Gastroesophageal sphincter (tissue), 4 donors: ENCODE measurements around the gene SMAGP. TPM values are rescaled to one million over a fixed set of nuclear protein-coding genes. Genes with fewer than 3 reads are reported as not detected.

Source experiments
- ATAC-seq: fragments of 150-250 bp; one replicate; pipeline ENCODE4 v1.9.1; 2016; ENCODE audit warnings: mild to moderate bottlenecking, moderate library complexity
- H3K27ac ChIP-seq, 4 donors: fragments of 200-600 bp; sonication (generic) in 3 of 4; 1 replicate in 3 of 4; 2 replicates in 1 of 4; pipeline ENCODE4 v1.5.1; 2016 to 2019
- H3K27me3 ChIP-seq: fragments of 200-600 bp; sonication (generic); one replicate; pipeline ENCODE4 v1.5.1; 2019
- H3K36me3 ChIP-seq, 2 donors: fragments of 200-600 bp; sonication (generic); one replicate each; pipeline ENCODE4 v1.5.1; 2019; ENCODE audit warnings: control low read depth in 1 of 2
- H3K4me1 ChIP-seq, 3 donors: fragments of 200-600 bp; sonication (generic); 1 replicate in 2 of 3; 2 replicates in 1 of 3; pipeline ENCODE4 v1.5.1; 2016 to 2019; ENCODE audit warnings: control low read depth in 2 of 3
- H3K4me3 ChIP-seq, 2 donors: fragments of 200-600 bp; sonication (generic); one replicate each; pipeline ENCODE4 v1.5.1; 2019; ENCODE audit warnings: mild to moderate bottlenecking in 1 of 2, moderate library complexity in 1 of 2
- H3K9me3 ChIP-seq, 3 donors: fragments of 200-600 bp; sonication (generic); one replicate each; pipeline ENCODE4 v1.5.1; 2017 to 2019; ENCODE audit warnings: control low read depth in 2 of 3
- CTCF ChIP-seq, 4 experiments: fragments of 200-600 bp in 2 of 4; fragments of 450-650 bp in 2 of 4; sonication (generic) in 1 of 4; IDR thresholded peaks; one replicate each; pipeline ENCODE4 v1.5.1; 2017 to 2019; ENCODE audit warnings: antibody characterized with exemption in 4 of 4, mild to moderate bottlenecking in 2 of 4, moderate library complexity in 2 of 4
- EP300 ChIP-seq: sonication (generic); formaldehyde crosslinking; IDR thresholded peaks from one replicate; pipeline ENCODE4 v1.6.1; 2017; ENCODE audit warnings: antibody characterized with exemption, mild to moderate bottlenecking
- POLR2A ChIP-seq, 2 donors: fragments of 450-650 bp; IDR thresholded peaks; one replicate each; pipeline ENCODE4 v1.6.1; 2017; ENCODE audit warnings: antibody characterized with exemption in 2 of 2, mild to moderate bottlenecking in 2 of 2, moderate library complexity in 1 of 2
- POLR2AphosphoS5 ChIP-seq: sonication (generic); formaldehyde crosslinking; IDR thresholded peaks from one replicate; pipeline ENCODE4 v1.6.1; 2017; ENCODE audit warnings: antibody characterized with exemption
- WGBS, 2 donors: methylation state at CpG; one replicate each; pipeline ENCODE4 v1.1.5; 2018; ENCODE audit warnings: low coverage in 1 of 2; 5-methylcytosine and 5-hydroxymethylcytosine counted together
- total RNA-seq, 4 donors: library from RNA; depleted of rRNA; stranded (reverse); fragments of >200 nt; gene quantifications; one replicate each; pipeline ENCODE4 v1.1.0, GENCODE V29; 2016

Gene SMAGP
- total RNA-seq, 4 donors from 2014 or later, result 1.2 to 8.0 (median 3.6) TPM

DNA sequence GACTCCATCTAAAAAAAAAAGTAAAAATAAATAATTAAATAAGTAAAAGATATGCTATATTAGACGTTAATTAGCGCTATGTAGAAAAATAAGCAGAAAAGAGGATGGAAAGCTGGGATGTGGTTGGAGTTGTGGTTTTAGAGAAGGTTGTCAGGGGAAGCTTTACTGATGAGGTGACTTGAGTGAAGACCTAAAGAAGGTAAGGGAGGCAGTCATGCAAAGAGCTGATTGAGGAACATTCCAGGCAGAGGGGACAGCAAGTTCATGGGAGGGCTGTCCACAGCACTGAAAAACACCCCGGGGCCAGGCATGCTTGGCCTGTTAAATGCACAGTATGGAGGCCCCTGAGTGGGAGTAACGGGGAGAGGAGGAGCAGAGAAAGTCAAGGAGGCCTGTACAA is 15.7 kb downstream of the SMAGP start:
- no peak for TF ChIP-seq EP300
- TF ChIP-seq POLR2AphosphoS5, result no peak
- no peak for TF ChIP-seq CTCF (IDR thresholded peaks at IDR 0.05)
- no peaks in the 10 kb centered on the region for H3K27me3 ChIP-seq
- H3K36me3 ChIP-seq, result no peaks in the 10 kb centered on the region
- no peaks in the 10 kb centered on the region for H3K4me1 ChIP-seq
- H3K4me3 ChIP-seq, result no peak overlapping the region
- H3K9me3 ChIP-seq, result no peaks in the 10 kb centered on the region
- WGBS, 2 donors, result 84 to 86% methylated on average over 4 of the region's 4 CpGs
- H3K27ac ChIP-seq, result no peak overlapping the region
- no peak for ATAC-seq

GRCh38 chr12:51253276-51253675 is 16.9 kb downstream of the SMAGP start:
- H3K4me1 ChIP-seq, result no peaks in the 10 kb centered on the region
- no peaks in the 10 kb centered on the region for H3K9me3 ChIP-seq
- 100% methylated on average over 1 of the region's 1 CpG for WGBS, 2 donors
- TF ChIP-seq POLR2AphosphoS5 (no peak), EP300 (no peak), CTCF (IDR thresholded peaks at IDR 0.05) (no peak), POLR2A (IDR thresholded peaks at IDR 0.05) (no peak)
- no peak overlapping the region for H3K4me3 ChIP-seq
- no peak for ATAC-seq
- H3K27ac ChIP-seq, result no peak overlapping the region
- no peaks in the 10 kb centered on the region for H3K36me3 ChIP-seq
- no peaks in the 10 kb centered on the region for H3K27me3 ChIP-seq

GRCh38 chr12:51247523-51248206 is 22.6 kb downstream of the SMAGP start:
- H3K4me3 ChIP-seq, result no peak overlapping the region
- no peak overlapping the region for H3K27ac ChIP-seq
- peaks cover 0 to 36% of the 10 kb centered on the region in 2 donors for H3K36me3 ChIP-seq
- H3K27me3 ChIP-seq, result no peaks in the 10 kb centered on the region
- H3K4me1 ChIP-seq, result peaks cover 0 to 26% (median 0%) of the 10 kb centered on the region in 3 donors
- no peak for ATAC-seq
- H3K9me3 ChIP-seq, result no peaks in the 10 kb centered on the region
- 90% methylated on average over 5 of the region's 14 CpGs; no CpG with 5 or more reads in 1 of the 2 donors for WGBS, 2 donors
- TF ChIP-seq POLR2A (IDR thresholded peaks at IDR 0.05), result no peak

GRCh38 chr12:51246254-51246853 is 23.9 kb downstream of the SMAGP start:
- Histone ChIP-seq H3K9me3 (no peaks in the 10 kb centered on the region), H3K4me3 (no peak overlapping the region), H3K27me3 (no peaks in the 10 kb centered on the region), H3K36me3 (peaks cover 0 to 49% of the 10 kb centered on the region in 2 donors), H3K4me1 (peaks cover 0 to 39% (median 0%) of the 10 kb centered on the region in 3 donors), H3K27ac (peak overlapping the region in 2 of 4 donors; percentile 18 to 29)
- ATAC-seq, result peak; percentile 45
- WGBS, 2 donors, result 29 to 61% methylated on average over 1 to 6 of the region's 7 CpGs
- TF ChIP-seq POLR2A (IDR thresholded peaks at IDR 0.05), result no peak
- TF ChIP-seq POLR2AphosphoS5, result peak; percentile 14
- no peak for TF ChIP-seq CTCF (IDR thresholded peaks at IDR 0.05)
- TF ChIP-seq EP300, result no peak

- H3K9me3 ChIP-seq, result no peaks in the 10 kb centered on the region
- ATAC-seq, result no peak
- H3K27ac ChIP-seq, result peak overlapping the region in 2 of 4 donors; percentile 18 to 29
- WGBS, 2 donors, result 88 to 93% methylated on average over 9 to 11 of the region's 11 CpGs
- no peaks in the 10 kb centered on the region for H3K27me3 ChIP-seq
- H3K36me3 ChIP-seq, result peaks cover 0 to 56% of the 10 kb centered on the region in 2 donors
- TF ChIP-seq POLR2A (IDR thresholded peaks at IDR 0.05) (no peak), EP300 (no peak), CTCF (IDR thresholded peaks at IDR 0.05) (no peak), POLR2AphosphoS5 (no peak)
- H3K4me3 ChIP-seq, result no peak overlapping the region
- peaks cover 0 to 46% (median 5%) of the 10 kb centered on the region in 3 donors for H3K4me1 ChIP-seq
These were observed 24.6 kb downstream of the SMAGP start for GRCh38 chr12:51245476-51246253.
